Testis (tissue), 5 donors: ENCODE measurements around the gene EPS8L2. TPM values are rescaled to one million over a fixed set of nuclear protein-coding genes. Genes with fewer than 3 reads are reported as not detected.
A peak's percentile ranks its signal among the peaks of the same experiment; 100 is the strongest.

Source experiments
- DNase-seq: peaks from one replicate; pipeline ENCODE4 v3.0.0-alpha.2; 2019
- H3K27ac ChIP-seq, 2 donors: fragments of 200-600 bp; sonication (generic); one replicate each; pipeline ENCODE4 v1.5.1; 2019
- H3K27me3 ChIP-seq: fragments of 200-600 bp; sonication (generic); one replicate; pipeline ENCODE4 v1.5.1; 2019
- H3K36me3 ChIP-seq: fragments of 200-600 bp; sonication (generic); one replicate; pipeline ENCODE4 v1.5.1; 2017; ENCODE audit warnings: low read depth; ENCODE audit errors: missing control alignments
- H3K4me1 ChIP-seq: fragments of 200-600 bp; sonication (generic); one replicate; pipeline ENCODE4 v1.5.1; 2019
- H3K4me3 ChIP-seq, 2 donors: fragments of 200-600 bp; sonication (generic); one replicate each; pipeline ENCODE4 v1.5.1; 2017 to 2019
- H3K9me3 ChIP-seq: fragments of 200-600 bp; sonication (generic); one replicate; pipeline ENCODE4 v1.5.1; 2017
- POLR2A ChIP-seq: fragments of 450-650 bp; IDR thresholded peaks from one replicate; pipeline ENCODE4 v1.6.1; 2017; ENCODE audit warnings: antibody characterized with exemption, mild to moderate bottlenecking, moderate library complexity
- WGBS, 2 donors: methylation state at CpG; one replicate each; pipeline ENCODE4 v1.1.5; 2018; 5-methylcytosine and 5-hydroxymethylcytosine counted together
- intact Hi-C: fragments of 100-400 bp; cut with DNase I; formaldehyde crosslinking; loops from one replicate; pipeline ENCODE4 v1.15.1; 2023; ENCODE audit warnings: low total_unique reads
- long read RNA-seq, 2 donors: transcript quantifications; one replicate each; lab custom pipeline, GENCODE V29; 2026
- polyA plus RNA-seq: library from polyadenylated mRNA; stranded (reverse); fragments of 350-450 nt; fragmentation: Illumina TruSeq; extraction: RNeasy Lipid Tissue Mini Kit (QIAGEN cat#74804); gene quantifications from one replicate; pipeline ENCODE4 v1.2.3, GENCODE V29; 2014; ENCODE audit warnings: low read depth, low replicate concordance; ENCODE audit not compliant: insufficient read depth
- total RNA-seq, 2 donors: library from RNA; depleted of rRNA; stranded (reverse); fragments of >200 nt; gene quantifications; one replicate each; pipeline ENCODE4 v1.2.3, GENCODE V29; 2016
- TF ChIP-seq, protein P1 (sequence below), 3 experiments: fragments of 450-650 bp in 2 of 3; fragments of 200-600 bp in 1 of 3; sonication (generic) in 1 of 3; IDR thresholded peaks; one replicate each; pipeline ENCODE4 v1.5.1; 2016 to 2019; ENCODE audit warnings: antibody characterized with exemption in 3 of 3, mild to moderate bottlenecking in 2 of 3, moderate library complexity in 1 of 3

EPS8L2 gene
- total RNA-seq, result 10 to 100 TPM; 27.3 to 29.1 TPM
- polyA plus RNA-seq, result 14.3 TPM
- long read RNA-seq, donor 1, result 0 reads
- long read RNA-seq, donor 2, partial matches to known transcripts, result 0 of 1 reads
- long read RNA-seq, donor 2, other reads (novel, unspliced or antisense), result 0 of 1 reads

DNA sequence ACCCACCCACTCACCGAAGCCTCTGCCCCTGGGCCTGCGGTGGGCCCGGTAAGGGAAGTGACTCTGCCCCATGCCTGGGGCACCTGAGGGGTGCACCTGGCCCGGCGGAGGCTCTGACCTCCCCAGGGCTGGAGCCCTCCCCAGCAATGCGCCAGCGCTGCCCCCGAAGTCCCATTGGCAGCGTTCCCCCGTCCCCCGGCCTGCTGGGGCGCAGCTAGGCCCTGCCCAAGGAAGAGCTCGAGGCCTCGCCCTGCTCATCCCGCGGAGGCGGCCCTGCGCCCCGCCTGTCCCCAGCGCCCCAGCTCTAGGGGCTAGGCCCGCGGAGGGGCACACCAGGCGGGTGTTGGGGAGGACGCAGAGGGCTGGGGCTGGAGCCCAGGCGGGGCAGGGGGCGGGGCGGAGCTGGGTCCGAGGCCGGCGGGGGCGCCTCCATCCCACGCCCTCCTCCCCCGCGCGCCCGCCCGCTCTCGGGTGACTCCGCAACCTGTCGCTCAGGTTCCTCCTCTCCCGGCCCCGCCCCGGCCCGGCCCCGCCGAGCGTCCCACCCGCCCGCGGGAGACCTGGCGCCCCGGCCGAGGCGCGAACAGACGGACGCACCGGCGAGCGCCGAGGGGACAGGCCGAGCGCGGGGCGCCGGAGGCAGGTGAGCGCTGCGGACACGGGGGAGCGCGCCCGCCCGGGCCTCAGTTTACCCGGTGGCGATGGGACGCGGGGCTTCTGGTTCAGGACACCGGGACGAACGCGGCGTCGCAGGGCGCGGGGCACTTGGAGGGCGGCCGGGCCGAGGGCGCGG, at the start of gene EPS8L2:
TSS of gene EPS8L2 (plus strand) at position 586 of the 793 bp plus-strand sequence. CDS start 3,177 bp downstream, outside the sequence.
- intact Hi-C loops, result no loop called here
- 10 to 60% methylated on average over 3 to 54 of the region's 90 CpGs for WGBS, 2 donors
- Histone ChIP-seq H3K27ac (peak within 1 kb of the TSS; percentile 65 to 82), H3K36me3 (no peaks in the 10 kb centered on the region), H3K9me3 (no peaks in the 10 kb centered on the region), H3K27me3 (no peaks in the 10 kb centered on the region), H3K4me1 (peaks cover 49% of the 10 kb centered on the region), H3K4me3 (peak within 1 kb of the TSS; percentile 42 to 55)
- DNase-seq, result no peak
- no peak for TF ChIP-seq POLR2A
- TF ChIP-seq, protein P1, sequence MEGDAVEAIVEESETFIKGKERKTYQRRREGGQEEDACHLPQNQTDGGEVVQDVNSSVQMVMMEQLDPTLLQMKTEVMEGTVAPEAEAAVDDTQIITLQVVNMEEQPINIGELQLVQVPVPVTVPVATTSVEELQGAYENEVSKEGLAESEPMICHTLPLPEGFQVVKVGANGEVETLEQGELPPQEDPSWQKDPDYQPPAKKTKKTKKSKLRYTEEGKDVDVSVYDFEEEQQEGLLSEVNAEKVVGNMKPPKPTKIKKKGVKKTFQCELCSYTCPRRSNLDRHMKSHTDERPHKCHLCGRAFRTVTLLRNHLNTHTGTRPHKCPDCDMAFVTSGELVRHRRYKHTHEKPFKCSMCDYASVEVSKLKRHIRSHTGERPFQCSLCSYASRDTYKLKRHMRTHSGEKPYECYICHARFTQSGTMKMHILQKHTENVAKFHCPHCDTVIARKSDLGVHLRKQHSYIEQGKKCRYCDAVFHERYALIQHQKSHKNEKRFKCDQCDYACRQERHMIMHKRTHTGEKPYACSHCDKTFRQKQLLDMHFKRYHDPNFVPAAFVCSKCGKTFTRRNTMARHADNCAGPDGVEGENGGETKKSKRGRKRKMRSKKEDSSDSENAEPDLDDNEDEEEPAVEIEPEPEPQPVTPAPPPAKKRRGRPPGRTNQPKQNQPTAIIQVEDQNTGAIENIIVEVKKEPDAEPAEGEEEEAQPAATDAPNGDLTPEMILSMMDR (IDR thresholded peaks at IDR 0.05), result no peak

DNA sequence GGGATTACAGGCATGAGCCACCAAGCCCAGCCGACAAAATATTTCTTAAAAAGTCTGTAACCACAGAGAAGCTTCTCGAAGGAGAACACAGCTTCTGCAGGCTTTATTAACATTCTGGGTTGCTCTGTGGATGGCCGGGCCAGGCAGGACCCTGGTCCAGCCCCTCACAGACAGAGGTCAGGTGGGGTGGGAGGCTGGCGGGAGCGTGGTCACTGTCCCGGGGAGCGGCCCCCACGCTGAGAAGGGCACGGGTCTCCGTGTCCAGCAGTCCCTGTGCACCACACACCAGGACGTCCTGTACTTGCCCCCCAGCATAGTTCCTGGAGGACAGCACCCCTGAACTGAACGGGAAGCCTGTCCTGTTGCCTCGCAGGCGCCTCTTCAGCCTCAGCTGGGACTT, 49.6 kb upstream of the EPS8L2 start:
- H3K36me3 ChIP-seq, result no peaks in the 10 kb centered on the region

DNA sequence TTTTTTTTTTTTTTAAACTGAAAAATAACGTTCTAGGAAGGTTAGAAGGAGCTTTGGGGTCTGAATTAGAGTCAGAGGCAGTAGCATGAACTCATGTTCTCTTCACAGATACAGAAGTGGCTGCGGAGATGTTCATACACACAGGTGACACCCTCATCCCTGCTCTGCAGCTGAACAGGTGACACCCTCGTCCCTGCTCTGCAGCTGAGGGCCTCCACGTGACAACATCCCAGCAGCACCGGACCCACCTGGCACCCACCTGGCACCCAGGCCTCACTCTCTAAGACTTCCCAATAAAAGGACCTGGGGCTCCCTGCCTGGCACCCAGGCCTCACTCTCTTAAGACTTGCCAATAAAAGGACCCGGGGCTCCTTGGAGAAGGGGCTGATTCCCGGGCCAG, 49.2 kb upstream of the EPS8L2 start:
- H3K4me3 ChIP-seq, result no peak overlapping the region
- intact Hi-C loops, result no loop called here
- no peaks in the 10 kb centered on the region for H3K4me1 ChIP-seq
- DNase-seq, result no peak
- 90 to 91% methylated on average over 7 of the region's 7 CpGs for WGBS, 2 donors
- no peak overlapping the region for H3K27ac ChIP-seq
- H3K27me3 ChIP-seq, result no peaks in the 10 kb centered on the region
- no peaks in the 10 kb centered on the region for H3K9me3 ChIP-seq
- H3K36me3 ChIP-seq, result no peaks in the 10 kb centered on the region
- no peak for TF ChIP-seq POLR2A
- TF ChIP-seq, protein P1 (IDR thresholded peaks at IDR 0.05), result no peak

More for the DNA sequence above, 49.6 kb upstream of the EPS8L2 start:
- no peak overlapping the region for H3K27ac ChIP-seq
- no peak for TF ChIP-seq POLR2A
- TF ChIP-seq, protein P1 (IDR thresholded peaks at IDR 0.05), result no peak
- H3K4me1 ChIP-seq, result no peaks in the 10 kb centered on the region
- 81 to 94% methylated on average over 6 to 14 of the region's 14 CpGs for WGBS, 2 donors
- intact Hi-C loops, result no loop called here
- H3K4me3 ChIP-seq, result no peak overlapping the region
- H3K27me3 ChIP-seq, result no peaks in the 10 kb centered on the region
- DNase-seq, result no peak
- H3K9me3 ChIP-seq, result no peaks in the 10 kb centered on the region

DNA sequence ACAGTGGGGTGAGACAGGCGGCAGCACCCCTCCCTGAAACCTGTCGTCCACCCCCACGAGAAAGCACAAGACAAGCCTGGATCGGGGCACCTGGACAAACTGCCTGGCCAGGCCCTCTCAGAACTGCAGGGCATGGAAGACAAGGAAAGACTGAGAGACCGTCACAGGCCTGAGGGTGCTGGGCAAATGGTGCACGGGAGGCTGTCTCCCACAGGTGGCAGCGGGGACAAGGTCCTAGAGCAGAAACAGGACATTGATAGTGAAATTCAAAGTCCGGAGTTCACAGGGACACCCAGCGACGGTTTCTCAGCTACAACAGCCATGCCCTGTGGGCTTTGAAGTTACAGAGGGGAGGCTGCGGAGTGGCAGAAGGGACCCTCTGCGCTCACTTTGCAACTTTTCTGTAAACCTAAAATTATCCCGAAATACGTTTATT, 48.3 kb upstream of the EPS8L2 start:
- TF ChIP-seq, protein P1 (IDR thresholded peaks at IDR 0.05), result no peak
- no peak for TF ChIP-seq POLR2A
- intact Hi-C loops, result no loop called here
- no peaks in the 10 kb centered on the region for H3K36me3 ChIP-seq

More for the DNA sequence above, 48.3 kb upstream of the EPS8L2 start:
- Histone ChIP-seq H3K4me1 (peaks cover 2% of the 10 kb centered on the region), H3K27me3 (no peaks in the 10 kb centered on the region), H3K27ac (no peak overlapping the region), H3K9me3 (no peaks in the 10 kb centered on the region), H3K4me3 (no peak overlapping the region)
- WGBS, 2 donors, result 87 to 90% methylated on average over 14 of the region's 14 CpGs
- no peak for DNase-seq
